ENCODE measurements around the gene ADSL. TPM values are rescaled to one million over a fixed set of nuclear protein-coding genes. Genes with fewer than 3 reads are reported as not detected.

Gene ADSL
- total RNA-seq, 1 donor from 2014 or later: 74.1 TPM

DNA sequence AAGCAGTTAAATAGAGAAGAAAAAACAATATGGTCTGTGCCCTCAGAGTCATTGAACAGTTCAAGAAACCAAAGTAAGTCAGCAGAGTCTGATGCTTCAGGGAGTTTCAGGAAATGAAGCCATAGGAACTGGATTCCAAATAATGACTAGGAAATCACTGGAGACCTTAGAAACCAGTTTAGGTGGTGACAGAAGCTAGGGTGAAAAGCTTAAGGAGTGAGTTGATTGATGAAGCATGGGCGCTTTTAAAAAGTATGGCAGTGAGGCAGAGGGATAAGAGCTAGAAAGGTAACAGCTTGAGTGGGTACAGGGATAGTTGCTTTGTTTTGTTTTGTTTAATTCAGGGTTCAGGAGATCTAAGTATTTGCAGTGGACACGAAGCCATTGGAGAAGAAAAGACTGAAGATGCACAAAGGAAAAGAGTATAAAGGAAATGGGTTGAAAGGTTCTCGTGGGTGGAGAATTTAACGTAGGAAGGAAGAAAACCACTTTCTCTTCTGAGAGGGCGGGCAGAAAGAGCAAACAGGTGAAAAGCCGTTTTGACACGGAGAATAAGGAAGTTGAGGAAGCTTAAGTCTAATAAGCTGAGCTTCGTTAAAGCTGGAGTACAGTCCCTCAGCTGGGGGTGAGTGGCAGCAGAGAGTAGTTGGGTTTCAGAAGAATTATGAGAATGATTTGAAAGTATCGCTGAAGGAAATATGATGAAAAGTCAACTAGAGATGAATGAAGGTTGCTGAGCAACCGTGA is 38.9 kb downstream of the ADSL start:
- TF ChIP-seq, protein P1, sequence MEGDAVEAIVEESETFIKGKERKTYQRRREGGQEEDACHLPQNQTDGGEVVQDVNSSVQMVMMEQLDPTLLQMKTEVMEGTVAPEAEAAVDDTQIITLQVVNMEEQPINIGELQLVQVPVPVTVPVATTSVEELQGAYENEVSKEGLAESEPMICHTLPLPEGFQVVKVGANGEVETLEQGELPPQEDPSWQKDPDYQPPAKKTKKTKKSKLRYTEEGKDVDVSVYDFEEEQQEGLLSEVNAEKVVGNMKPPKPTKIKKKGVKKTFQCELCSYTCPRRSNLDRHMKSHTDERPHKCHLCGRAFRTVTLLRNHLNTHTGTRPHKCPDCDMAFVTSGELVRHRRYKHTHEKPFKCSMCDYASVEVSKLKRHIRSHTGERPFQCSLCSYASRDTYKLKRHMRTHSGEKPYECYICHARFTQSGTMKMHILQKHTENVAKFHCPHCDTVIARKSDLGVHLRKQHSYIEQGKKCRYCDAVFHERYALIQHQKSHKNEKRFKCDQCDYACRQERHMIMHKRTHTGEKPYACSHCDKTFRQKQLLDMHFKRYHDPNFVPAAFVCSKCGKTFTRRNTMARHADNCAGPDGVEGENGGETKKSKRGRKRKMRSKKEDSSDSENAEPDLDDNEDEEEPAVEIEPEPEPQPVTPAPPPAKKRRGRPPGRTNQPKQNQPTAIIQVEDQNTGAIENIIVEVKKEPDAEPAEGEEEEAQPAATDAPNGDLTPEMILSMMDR (IDR thresholded peaks at IDR 0.05): no peak
- H3K4me3 Mint-ChIP-seq (ENCODE audit: unreplicated experiment): no peak overlapping the region

DNA sequence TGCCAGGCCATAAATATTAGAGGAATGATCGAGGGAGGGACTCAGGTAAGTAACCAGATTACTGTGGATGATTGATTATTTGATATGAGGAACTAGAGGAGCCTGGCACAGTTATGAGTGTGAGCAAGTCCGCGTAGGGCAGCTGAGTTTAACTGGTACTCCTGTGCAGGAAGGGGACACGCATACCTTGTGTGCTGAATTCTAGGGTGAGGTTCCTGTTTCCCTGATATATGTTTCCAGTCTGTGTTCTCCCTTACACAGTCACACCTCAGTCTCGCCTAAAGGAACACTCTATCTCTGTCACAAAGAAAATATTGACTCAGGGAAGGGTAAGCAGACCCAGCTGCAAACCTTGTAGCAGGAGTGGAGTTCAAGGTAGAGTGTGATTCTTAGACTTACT is 41.4 kb downstream of the ADSL start:
- no peak for DNase-seq (ENCODE audit: extremely low spot score, unreplicated experiment)
- Mint-ChIP-seq H3K4me3 (ENCODE audit: unreplicated experiment) (no peak overlapping the region), H3K4me1 (ENCODE audit: unreplicated experiment) (peaks cover 23% of the 10 kb centered on the region), H3K36me3 (ENCODE audit: unreplicated experiment) (peaks cover 8% of the 10 kb centered on the region), H3K27me3 (ENCODE audit: unreplicated experiment) (no peaks in the 10 kb centered on the region), H3K9me3 (ENCODE audit: unreplicated experiment) (no peaks in the 10 kb centered on the region), H3K27ac (ENCODE audit: unreplicated experiment) (no peak overlapping the region)
- TF ChIP-seq, protein P1 (IDR thresholded peaks at IDR 0.05): no peak

More for the DNA sequence above, 38.9 kb downstream of the ADSL start:
- peaks cover 20% of the 10 kb centered on the region for H3K4me1 Mint-ChIP-seq (ENCODE audit: unreplicated experiment)
- no peaks in the 10 kb centered on the region for H3K27me3 Mint-ChIP-seq (ENCODE audit: unreplicated experiment)
- no peaks in the 10 kb centered on the region for H3K9me3 Mint-ChIP-seq (ENCODE audit: unreplicated experiment)
- no peak for DNase-seq (ENCODE audit: extremely low spot score, unreplicated experiment)
- H3K36me3 Mint-ChIP-seq (ENCODE audit: unreplicated experiment): peaks cover 6% of the 10 kb centered on the region
- no peak overlapping the region for H3K27ac Mint-ChIP-seq (ENCODE audit: unreplicated experiment)

DNA sequence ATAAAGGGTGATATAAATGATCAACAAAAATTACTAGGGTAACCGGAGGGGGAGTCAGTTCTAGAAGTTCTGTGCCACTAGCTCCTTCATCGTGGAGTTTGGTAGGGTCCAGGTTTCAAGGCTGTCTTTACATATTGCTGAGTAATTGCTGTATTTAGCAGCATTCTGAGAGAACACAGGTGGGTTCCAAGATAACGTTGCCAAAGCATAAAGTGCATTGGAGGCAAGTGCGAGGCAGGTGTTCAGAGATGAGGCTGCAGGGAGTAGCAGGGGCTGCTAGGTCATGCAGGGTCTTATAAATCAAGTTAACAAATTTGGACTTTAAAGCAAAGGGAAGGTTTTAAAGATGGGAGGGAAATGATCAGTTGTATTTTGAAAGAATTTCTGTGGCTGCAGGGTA is 41.9 kb downstream of the ADSL start:
- no peaks in the 10 kb centered on the region for H3K9me3 Mint-ChIP-seq (ENCODE audit: unreplicated experiment)
- peaks cover 23% of the 10 kb centered on the region for H3K4me1 Mint-ChIP-seq (ENCODE audit: unreplicated experiment)
- H3K27ac Mint-ChIP-seq (ENCODE audit: unreplicated experiment): no peak overlapping the region
- H3K4me3 Mint-ChIP-seq (ENCODE audit: unreplicated experiment): no peak overlapping the region
- TF ChIP-seq, protein P1 (IDR thresholded peaks at IDR 0.05): no peak
- peaks cover 8% of the 10 kb centered on the region for H3K36me3 Mint-ChIP-seq (ENCODE audit: unreplicated experiment)
- DNase-seq (ENCODE audit: extremely low spot score, unreplicated experiment): no peak
- no peaks in the 10 kb centered on the region for H3K27me3 Mint-ChIP-seq (ENCODE audit: unreplicated experiment)

DNA sequence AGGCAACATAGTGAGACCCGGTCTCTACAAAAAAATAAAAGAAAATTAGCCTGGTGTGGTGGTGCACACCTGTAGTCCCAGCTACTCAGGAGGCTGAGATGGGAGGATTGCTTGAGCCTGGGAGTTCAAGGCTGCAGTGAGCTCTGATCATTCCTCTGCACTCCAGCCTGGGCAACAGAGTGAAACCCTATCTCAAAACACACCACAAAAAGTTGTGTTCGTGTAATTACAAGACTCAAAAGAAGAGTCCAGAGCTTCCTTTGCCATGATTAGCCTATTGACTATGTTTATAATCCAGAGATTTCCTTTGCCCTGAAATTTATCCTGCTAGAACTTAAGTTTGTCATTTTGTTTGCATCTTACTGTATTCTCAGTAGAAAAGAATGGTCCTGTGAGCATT is 45.1 kb downstream of the ADSL start:
- TF ChIP-seq, protein P1 (IDR thresholded peaks at IDR 0.05): no peak
- Mint-ChIP-seq H3K27me3 (ENCODE audit: unreplicated experiment) (no peaks in the 10 kb centered on the region), H3K36me3 (ENCODE audit: unreplicated experiment) (peaks cover 9% of the 10 kb centered on the region), H3K4me3 (ENCODE audit: unreplicated experiment) (no peak overlapping the region), H3K9me3 (ENCODE audit: unreplicated experiment) (no peaks in the 10 kb centered on the region), H3K4me1 (ENCODE audit: unreplicated experiment) (peaks cover 8% of the 10 kb centered on the region), H3K27ac (ENCODE audit: unreplicated experiment) (no peak overlapping the region)
- DNase-seq (ENCODE audit: extremely low spot score, unreplicated experiment): no peak

DNA sequence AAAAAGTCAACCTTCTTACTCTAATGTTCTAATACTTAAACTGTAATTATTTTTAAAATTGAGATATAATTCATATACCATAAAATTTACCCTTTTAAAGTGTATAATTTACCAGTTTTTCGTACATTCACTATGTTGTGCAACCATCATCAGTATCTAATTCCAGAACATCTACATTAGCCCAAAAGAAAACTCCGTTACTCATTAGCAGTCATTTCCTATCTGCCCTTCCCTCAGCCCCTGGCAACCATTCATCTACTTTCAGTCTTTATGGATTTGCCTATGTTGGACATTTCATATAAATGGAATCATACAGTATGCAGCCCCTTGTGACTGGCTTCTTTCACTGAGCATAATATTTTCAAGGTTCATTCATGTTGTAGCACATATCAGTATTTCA is 46.3 kb downstream of the ADSL start:
- Mint-ChIP-seq H3K4me3 (ENCODE audit: unreplicated experiment) (no peak overlapping the region), H3K27me3 (ENCODE audit: unreplicated experiment) (no peaks in the 10 kb centered on the region), H3K36me3 (ENCODE audit: unreplicated experiment) (peaks cover 9% of the 10 kb centered on the region), H3K4me1 (ENCODE audit: unreplicated experiment) (peaks cover 19% of the 10 kb centered on the region), H3K9me3 (ENCODE audit: unreplicated experiment) (no peaks in the 10 kb centered on the region), H3K27ac (ENCODE audit: unreplicated experiment) (no peak overlapping the region)
- no peak for DNase-seq (ENCODE audit: extremely low spot score, unreplicated experiment)
- TF ChIP-seq, protein P1 (IDR thresholded peaks at IDR 0.05): no peak
